Neural progenitor cell (in vitro differentiated cells): Measurements from ENCODE around the gene ITPR1. TPM values are rescaled to one million over a fixed set of nuclear protein-coding genes. Genes with fewer than 3 reads are reported as not detected.

Experiments
- DNase-seq: peaks from one replicate; pipeline ENCODE4 v3.0.0-alpha.2; 2016; ENCODE audit warnings: low spot score
- H2AFZ ChIP-seq: fragments of 200-600 bp; sonication (generic); replicated peaks from 2 replicates; pipeline ENCODE4 v1.6.1; 2016; ENCODE audit warnings: antibody characterized with exemption
- H3F3A ChIP-seq: fragments of 200-600 bp; sonication (generic); 2 replicates; pipeline ENCODE4 v1.6.1; 2016; ENCODE audit warnings: antibody characterized with exemption, low read depth
- H3K27ac ChIP-seq: fragments of 200-600 bp; sonication (generic); 2 replicates; pipeline ENCODE4 v1.5.1; 2016; ENCODE audit warnings: mild to moderate bottlenecking
- H3K27me3 ChIP-seq: fragments of 200-600 bp; sonication (generic); 2 replicates; pipeline ENCODE4 v1.6.1; 2016; ENCODE audit warnings: mild to moderate bottlenecking, moderate library complexity
- H3K36me3 ChIP-seq: fragments of 200-600 bp; sonication (generic); 2 replicates; pipeline ENCODE4 v1.5.1; 2016
- H3K4me1 ChIP-seq: fragments of 200-600 bp; sonication (generic); 2 replicates; pipeline ENCODE4 v1.6.1; 2016; ENCODE audit warnings: mixed run types
- H3K4me2 ChIP-seq: fragments of 200-600 bp; sonication (generic); 2 replicates; pipeline ENCODE4 v1.6.1; 2016
- H3K4me3 ChIP-seq: fragments of 200-600 bp; sonication (generic); 2 replicates; pipeline ENCODE4 v1.5.1; 2016
- H3K79me2 ChIP-seq: fragments of 200-600 bp; sonication (generic); 2 replicates; pipeline ENCODE4 v1.6.1; 2016; ENCODE audit warnings: low read depth
- H3K9ac ChIP-seq: fragments of 200-600 bp; sonication (generic); 2 replicates; pipeline ENCODE4 v1.6.1; 2016
- H3K9me3 ChIP-seq: fragments of 200-600 bp; sonication (generic); 2 replicates; pipeline ENCODE4 v1.5.1; 2016; ENCODE audit warnings: low read depth
- H4K20me1 ChIP-seq: fragments of 200-600 bp; sonication (generic); 2 replicates; pipeline ENCODE4 v1.6.1; 2016; ENCODE audit warnings: low read depth
- H3K27ac Mint-ChIP-seq: 3 replicates; pipeline ENCODE4 v1.8.0; 2021; ENCODE audit warnings: mixed read lengths
- H3K27me3 Mint-ChIP-seq: 2 replicates; pipeline ENCODE4 v1.8.0; 2022; ENCODE audit warnings: low read depth, mild to moderate bottlenecking, inconsistent platforms, moderate library complexity, mixed read lengths; ENCODE audit not compliant: insufficient read depth
- H3K36me3 Mint-ChIP-seq: 3 replicates; pipeline ENCODE4 v1.8.0; 2021; ENCODE audit warnings: mixed read lengths
- H3K4me1 Mint-ChIP-seq: 3 replicates; pipeline ENCODE4 v1.8.0; 2021; ENCODE audit warnings: mixed read lengths
- H3K4me3 Mint-ChIP-seq: 3 replicates; pipeline ENCODE4 v1.8.0; 2021; ENCODE audit warnings: mild to moderate bottlenecking, moderate library complexity, mixed read lengths
- H3K9me3 Mint-ChIP-seq: 3 replicates; pipeline ENCODE4 v1.8.0; 2020; ENCODE audit warnings: mixed read lengths
- CTCF ChIP-seq: fragments of 200-600 bp; sonication (generic); IDR thresholded peaks from 2 replicates; pipeline ENCODE4 v1.5.1; 2017; ENCODE audit warnings: antibody characterized with exemption, mild to moderate bottlenecking
- EZH2 ChIP-seq: fragments of 200-600 bp; sonication (generic); IDR thresholded peaks from 2 replicates; pipeline ENCODE4 v1.6.1; 2017; ENCODE audit warnings: antibody characterized with exemption, mild to moderate bottlenecking, moderate library complexity
- EZH2phosphoT487 ChIP-seq: fragments of 200-600 bp; sonication (generic); IDR thresholded peaks from 2 replicates; pipeline ENCODE4 v1.6.1; 2017; ENCODE audit warnings: antibody characterized with exemption
- total RNA-seq: library from RNA; depleted of rRNA; stranded (reverse); fragments of >200 nt; gene quantifications from 2 replicates; pipeline ENCODE4 v1.2.3, GENCODE V29; 2015; ENCODE audit warnings: low replicate concordance

Gene ITPR1
- total RNA-seq, 1 donor from 2014 or later = 5.0 TPM

GRCh38 chr3:4660936-4661335 is 167.8 kb downstream of the ITPR1 start:
- Histone ChIP-seq H2AFZ (no peak overlapping the region), H3K79me2 (no peaks in the 10 kb centered on the region), H3K4me2 (no peak overlapping the region), H3K9ac (no peak overlapping the region), H4K20me1 (no peaks in the 10 kb centered on the region), H3K9me3 (no peaks in the 10 kb centered on the region), H3K4me3 (no peak overlapping the region), H3K4me1 (no peaks in the 10 kb centered on the region), H3F3A (no peaks in the 10 kb centered on the region), H3K27ac (no peak overlapping the region), H3K36me3 (no peaks in the 10 kb centered on the region), H3K27me3 (no peaks in the 10 kb centered on the region)
- Mint-ChIP-seq H3K27ac (no peak overlapping the region), H3K36me3 (no peaks in the 10 kb centered on the region), H3K9me3 (no peaks in the 10 kb centered on the region), H3K4me1 (peaks cover 8% of the 10 kb centered on the region), H3K27me3 (peaks cover 2% of the 10 kb centered on the region), H3K4me3 (no peak overlapping the region)
- TF ChIP-seq CTCF = no peak
- no peak for TF ChIP-seq EZH2phosphoT487
- TF ChIP-seq EZH2 = no peak
- DNase-seq = no peak

DNA sequence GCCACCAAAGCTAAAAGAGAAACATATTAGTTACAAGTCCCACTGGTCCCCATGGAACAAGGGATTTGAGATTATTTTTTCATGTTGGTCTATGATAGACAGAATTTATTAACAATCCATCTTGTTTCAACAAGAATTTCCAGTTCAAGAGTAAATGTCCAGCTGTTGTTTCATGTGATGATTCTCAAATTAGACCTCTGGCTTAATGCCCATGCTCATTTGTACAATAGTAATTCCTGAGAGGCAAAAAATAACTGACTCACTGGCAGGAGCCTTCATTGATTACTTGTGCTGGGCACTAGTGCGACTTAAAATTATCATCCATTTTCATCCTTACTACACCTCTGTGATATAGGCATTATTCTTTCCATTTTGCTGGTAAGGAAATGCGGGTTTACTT is 171.3 kb downstream of the ITPR1 start:
- Histone ChIP-seq H3K9ac (no peak overlapping the region), H2AFZ (no peak overlapping the region), H4K20me1 (no peaks in the 10 kb centered on the region), H3K36me3 (no peaks in the 10 kb centered on the region), H3K4me2 (no peak overlapping the region), H3K4me3 (no peak overlapping the region), H3K27ac (no peak overlapping the region), H3K9me3 (no peaks in the 10 kb centered on the region), H3K27me3 (no peaks in the 10 kb centered on the region), H3F3A (no peaks in the 10 kb centered on the region), H3K4me1 (no peaks in the 10 kb centered on the region), H3K79me2 (no peaks in the 10 kb centered on the region)
- H3K4me1 Mint-ChIP-seq = no peaks in the 10 kb centered on the region
- H3K4me3 Mint-ChIP-seq = no peak overlapping the region
- TF ChIP-seq EZH2phosphoT487 (no peak), CTCF (no peak), EZH2 (no peak)
- no peak for DNase-seq
- no peaks in the 10 kb centered on the region for H3K9me3 Mint-ChIP-seq
- H3K27me3 Mint-ChIP-seq = no peaks in the 10 kb centered on the region
- H3K27ac Mint-ChIP-seq = no peak overlapping the region
- no peaks in the 10 kb centered on the region for H3K36me3 Mint-ChIP-seq

GRCh38 chr3:4665197-4665596 is 172.0 kb downstream of the ITPR1 start:
- no peak overlapping the region for H3K9ac ChIP-seq
- no peak overlapping the region for H3K4me3 ChIP-seq
- no peak for DNase-seq
- no peak overlapping the region for H2AFZ ChIP-seq
- H3K36me3 ChIP-seq = no peaks in the 10 kb centered on the region
- Mint-ChIP-seq H3K9me3 (no peaks in the 10 kb centered on the region), H3K4me3 (no peak overlapping the region), H3K36me3 (no peaks in the 10 kb centered on the region), H3K27me3 (no peaks in the 10 kb centered on the region), H3K4me1 (no peaks in the 10 kb centered on the region), H3K27ac (no peak overlapping the region)
- no peaks in the 10 kb centered on the region for H4K20me1 ChIP-seq
- no peaks in the 10 kb centered on the region for H3K9me3 ChIP-seq
- H3K27ac ChIP-seq = no peak overlapping the region
- H3K4me2 ChIP-seq = no peak overlapping the region
- TF ChIP-seq CTCF (no peak), EZH2 (no peak), EZH2phosphoT487 (no peak)
- no peaks in the 10 kb centered on the region for H3K27me3 ChIP-seq
- no peaks in the 10 kb centered on the region for H3K79me2 ChIP-seq
- H3K4me1 ChIP-seq = no peaks in the 10 kb centered on the region
- H3F3A ChIP-seq = no peaks in the 10 kb centered on the region
